ENCODE results near the gene BRIP1.

The BRIP1 gene

GRCh38 chr17:61795546-61795945, 67.8 kb downstream of the BRIP1 start:
- DNase-seq (ENCODE audit: low read depth), result no peak
- no peak for TF ChIP-seq CTCF (conservative IDR thresholded peaks at IDR 0.05; ENCODE audit: control insufficient read depth, insufficient read depth, low read depth, low read length)
- H3K4me3 ChIP-seq (ENCODE audit: control insufficient read depth, low read depth, low read length), result no peak overlapping the region

- no peak overlapping the region for H3K4me3 ChIP-seq (ENCODE audit: control insufficient read depth, low read depth, low read length)
- no peak for DNase-seq (ENCODE audit: low read depth)
- TF ChIP-seq CTCF (conservative IDR thresholded peaks at IDR 0.05; ENCODE audit: control insufficient read depth, insufficient read depth, low read depth, low read length), result no peak
These were observed 68.5 kb downstream of the BRIP1 start for GRCh38 chr17:61794792-61795191.

- DNase-seq (ENCODE audit: low read depth), result no peak
- TF ChIP-seq CTCF (conservative IDR thresholded peaks at IDR 0.05; ENCODE audit: control insufficient read depth, insufficient read depth, low read depth, low read length), result no peak
- no peak overlapping the region for H3K4me3 ChIP-seq (ENCODE audit: control insufficient read depth, low read depth, low read length)
These were observed 69.1 kb downstream of the BRIP1 start for GRCh38 chr17:61794242-61794641.

GRCh38 chr17:61793565-61793964, 69.8 kb downstream of the BRIP1 start:
- no peak for TF ChIP-seq CTCF (conservative IDR thresholded peaks at IDR 0.05; ENCODE audit: control insufficient read depth, insufficient read depth, low read depth, low read length)
- H3K4me3 ChIP-seq (ENCODE audit: control insufficient read depth, low read depth, low read length), result no peak overlapping the region
- DNase-seq (ENCODE audit: low read depth), result no peak

GRCh38 chr17:61789872-61790271, 73.5 kb downstream of the BRIP1 start:
- DNase-seq (ENCODE audit: low read depth), result no peak
- no peak overlapping the region for H3K4me3 ChIP-seq (ENCODE audit: control insufficient read depth, low read depth, low read length)
- no peak for TF ChIP-seq CTCF (conservative IDR thresholded peaks at IDR 0.05; ENCODE audit: control insufficient read depth, insufficient read depth, low read depth, low read length)

- no peak for TF ChIP-seq CTCF (conservative IDR thresholded peaks at IDR 0.05; ENCODE audit: control insufficient read depth, insufficient read depth, low read depth, low read length)
- H3K4me3 ChIP-seq (ENCODE audit: control insufficient read depth, low read depth, low read length), result no peak overlapping the region
- no peak for DNase-seq (ENCODE audit: low read depth)
These were observed 77.2 kb downstream of the BRIP1 start for GRCh38 chr17:61786088-61786487.

- DNase-seq (ENCODE audit: low read depth), result no peak
- H3K4me3 ChIP-seq (ENCODE audit: control insufficient read depth, low read depth, low read length), result no peak overlapping the region
- TF ChIP-seq CTCF (conservative IDR thresholded peaks at IDR 0.05; ENCODE audit: control insufficient read depth, insufficient read depth, low read depth, low read length), result no peak
These were observed 78.8 kb downstream of the BRIP1 start for GRCh38 chr17:61784510-61784909.

All from fibroblast of mammary gland (primary cell).